GM18867 (cell line): ENCODE data around the gene SLIT3.
A peak's percentile ranks its signal among the peaks of the same experiment; 100 is the strongest.
"Not testable (repeated sequence)": the region's sequence is repeated elsewhere in the genome, so short reads cannot be mapped to it uniquely, and the experiment has no call there.

Experiments used
- ATAC-seq: cut with Tn5 transposase; IDR thresholded peaks from one replicate; pipeline ENCODE4 v1.9.1; 2021; ENCODE audit warnings: mild to moderate bottlenecking, moderate library complexity; ENCODE audit not compliant: unreplicated experiment

SLIT3 gene

DNA sequence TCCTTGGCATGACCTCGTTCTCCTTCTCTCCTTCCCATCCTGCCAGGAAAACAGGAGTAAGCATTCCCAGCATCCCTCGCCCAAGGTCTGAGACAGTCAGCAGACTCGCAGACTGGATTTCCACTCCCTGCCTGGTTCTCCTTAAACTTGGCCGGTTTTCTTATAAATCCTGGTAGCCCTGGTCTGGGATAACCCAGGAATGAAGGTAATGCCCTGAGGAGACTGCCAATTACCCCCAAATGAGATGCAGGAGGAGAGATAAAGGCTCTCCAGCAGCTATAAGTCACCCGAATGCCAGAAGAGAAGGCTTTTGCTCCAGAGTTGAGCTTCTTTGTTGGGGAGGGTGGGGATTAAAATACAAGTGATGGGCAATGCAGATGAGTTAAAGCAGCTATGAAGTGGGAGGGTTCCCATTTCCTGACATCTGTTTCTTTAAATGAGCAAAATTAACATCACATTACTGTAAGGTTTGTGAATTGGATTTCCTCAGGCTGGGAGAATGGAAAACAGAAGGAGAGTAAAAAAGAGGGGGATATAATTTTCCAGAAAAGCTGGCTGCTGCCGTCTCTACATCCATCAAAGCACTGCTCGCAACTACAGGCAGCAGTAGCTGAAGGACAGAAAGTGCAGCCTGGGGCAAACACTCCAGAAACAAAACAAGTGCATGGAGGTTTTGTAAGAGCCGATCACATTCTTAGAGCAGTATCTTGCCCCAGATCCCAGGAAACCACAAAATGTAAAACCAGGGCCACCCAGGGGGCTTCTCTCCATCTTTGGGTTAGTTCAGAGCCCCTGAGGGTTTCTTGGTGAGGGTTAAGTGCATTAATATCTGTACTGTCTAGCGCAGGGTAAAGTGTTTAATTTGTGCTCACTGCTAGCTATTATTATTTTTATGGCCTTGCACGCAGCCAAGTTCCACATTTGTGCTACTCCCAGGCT lies 544.2 kb downstream of the SLIT3 start:
- no peak for ATAC-seq

DNA sequence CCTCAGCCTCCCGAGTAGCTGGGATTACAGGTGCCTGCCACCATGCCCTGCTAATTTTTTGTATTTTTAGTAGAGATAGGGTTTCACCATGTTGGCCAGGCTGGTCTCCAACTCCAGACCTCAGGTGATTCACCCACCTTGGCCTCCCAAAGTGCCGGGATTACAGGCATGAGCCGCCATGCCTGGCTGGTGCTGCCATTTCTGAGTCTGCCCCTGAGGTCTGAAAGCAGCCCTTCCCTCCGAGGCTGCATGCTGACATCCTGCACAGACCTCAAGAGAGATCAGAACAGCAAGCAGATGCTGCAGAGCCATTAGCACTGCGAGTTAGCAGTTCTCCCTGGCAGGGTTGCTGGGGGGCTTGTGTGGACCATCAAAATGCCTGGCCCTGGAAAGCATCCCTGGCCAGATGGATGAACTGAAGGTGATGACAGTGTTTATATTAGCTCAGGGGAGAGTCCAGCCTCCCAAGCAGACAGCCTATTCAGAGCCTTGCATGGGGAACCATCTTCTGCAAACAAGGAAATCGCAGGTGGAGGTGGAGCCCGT lies 545.3 kb downstream of the SLIT3 start:
- no peak for ATAC-seq

DNA sequence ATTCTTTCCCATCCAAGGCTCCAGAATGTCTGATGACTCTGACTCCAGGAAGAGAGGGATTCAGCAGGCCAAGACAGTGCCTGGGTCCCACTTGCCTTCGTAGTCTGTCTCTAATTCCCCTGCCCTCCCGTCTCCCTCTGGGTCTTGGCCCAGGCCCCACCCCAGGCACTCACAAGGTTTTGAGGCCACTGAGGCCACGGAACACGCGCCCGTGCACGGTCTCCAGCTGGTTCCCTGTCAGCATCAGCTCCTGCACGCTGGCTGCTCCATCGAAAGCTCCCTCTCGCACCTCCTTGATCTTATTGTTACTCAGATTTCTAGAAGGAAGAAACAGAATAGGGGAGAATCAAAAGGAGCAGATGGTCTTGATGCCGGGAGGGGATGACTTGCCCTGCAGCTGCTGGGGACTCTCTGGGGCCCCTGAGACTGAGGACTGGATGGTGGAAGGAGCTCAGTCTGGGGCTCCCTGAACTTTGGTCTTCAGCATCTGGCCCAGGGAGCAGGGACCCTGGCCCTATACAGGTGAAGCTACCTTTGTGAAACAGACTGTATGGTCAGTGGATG lies 547.2 kb downstream of the SLIT3 start:
- no peak for ATAC-seq

DNA sequence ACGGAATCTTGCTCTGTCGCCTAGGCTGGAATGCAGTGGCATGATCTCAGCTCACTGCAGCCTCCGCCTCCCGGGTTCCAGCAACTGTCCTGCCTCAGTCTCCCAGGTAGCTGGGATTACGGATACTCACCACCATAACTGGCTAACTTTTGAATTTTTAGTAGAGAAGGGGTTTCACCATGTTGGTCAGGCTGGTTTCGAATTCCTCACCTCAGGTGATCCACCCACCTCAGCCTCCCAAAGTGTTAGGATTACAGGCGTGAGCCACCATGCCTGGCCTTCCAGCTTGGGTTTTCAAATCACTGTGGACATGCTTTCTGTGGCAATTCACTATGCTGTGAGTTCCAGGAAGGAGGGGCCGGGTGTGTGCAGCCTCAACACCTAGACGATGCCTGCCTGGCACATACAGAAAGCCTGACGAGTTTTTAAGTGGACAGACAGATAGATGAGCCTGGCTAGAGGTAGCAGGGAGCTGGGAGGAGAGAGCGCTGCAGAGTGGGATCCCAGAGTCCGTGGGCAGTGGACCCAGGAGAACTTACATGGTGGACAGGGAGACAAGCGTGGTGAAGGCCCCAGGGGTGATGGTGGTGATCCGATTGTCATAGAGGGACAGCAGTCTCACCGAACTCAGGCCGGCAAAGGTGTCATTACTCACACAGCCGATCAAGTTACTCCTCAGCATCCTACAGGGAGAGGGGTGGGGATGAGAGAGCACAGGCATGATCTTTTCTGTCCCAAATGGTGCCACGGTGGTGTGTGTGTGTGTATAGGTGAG lies 548.3 kb downstream of the SLIT3 start:
- no peak for ATAC-seq

DNA sequence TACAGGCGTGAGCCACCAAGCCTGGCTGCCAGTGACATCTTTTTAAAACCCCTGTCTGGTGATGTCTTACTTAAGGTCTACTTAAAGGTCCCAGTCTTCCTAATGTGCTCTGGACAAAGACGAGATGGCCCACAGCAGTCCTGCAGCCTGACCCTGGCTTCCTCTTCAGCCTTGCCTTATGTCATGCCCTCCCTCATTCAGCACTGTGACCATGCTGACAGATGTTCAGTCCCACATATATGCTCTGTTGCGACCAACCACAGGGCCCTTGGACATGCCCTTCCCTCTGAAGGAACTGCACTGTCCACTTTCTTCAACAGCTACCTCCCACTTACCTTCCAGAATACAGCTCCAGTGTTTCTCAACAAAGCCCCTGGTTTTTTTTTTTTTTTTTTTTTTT lies 548.9 kb downstream of the SLIT3 start:
- ATAC-seq, result no peak

DNA sequence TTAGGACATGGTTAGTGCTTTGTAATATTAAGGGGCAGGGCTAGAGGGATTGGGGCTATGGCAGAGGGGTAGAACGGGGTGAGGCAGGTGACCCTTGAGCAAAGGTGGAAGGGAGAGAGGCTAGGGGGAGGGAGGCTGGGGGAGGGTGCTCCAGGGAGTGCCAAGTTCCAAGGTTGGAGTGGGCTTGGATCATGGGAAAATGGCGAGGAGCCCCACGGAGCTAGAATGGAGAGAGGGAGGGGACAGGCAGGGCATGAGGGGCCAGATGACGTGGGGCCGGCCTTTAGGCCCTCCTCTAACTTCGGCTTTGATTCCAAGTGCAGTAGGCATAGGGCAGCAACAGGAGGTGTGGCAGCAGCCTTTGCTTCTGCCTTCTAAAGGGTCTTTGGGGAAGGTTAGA lies 550.0 kb downstream of the SLIT3 start:
- no peak for ATAC-seq

DNA sequence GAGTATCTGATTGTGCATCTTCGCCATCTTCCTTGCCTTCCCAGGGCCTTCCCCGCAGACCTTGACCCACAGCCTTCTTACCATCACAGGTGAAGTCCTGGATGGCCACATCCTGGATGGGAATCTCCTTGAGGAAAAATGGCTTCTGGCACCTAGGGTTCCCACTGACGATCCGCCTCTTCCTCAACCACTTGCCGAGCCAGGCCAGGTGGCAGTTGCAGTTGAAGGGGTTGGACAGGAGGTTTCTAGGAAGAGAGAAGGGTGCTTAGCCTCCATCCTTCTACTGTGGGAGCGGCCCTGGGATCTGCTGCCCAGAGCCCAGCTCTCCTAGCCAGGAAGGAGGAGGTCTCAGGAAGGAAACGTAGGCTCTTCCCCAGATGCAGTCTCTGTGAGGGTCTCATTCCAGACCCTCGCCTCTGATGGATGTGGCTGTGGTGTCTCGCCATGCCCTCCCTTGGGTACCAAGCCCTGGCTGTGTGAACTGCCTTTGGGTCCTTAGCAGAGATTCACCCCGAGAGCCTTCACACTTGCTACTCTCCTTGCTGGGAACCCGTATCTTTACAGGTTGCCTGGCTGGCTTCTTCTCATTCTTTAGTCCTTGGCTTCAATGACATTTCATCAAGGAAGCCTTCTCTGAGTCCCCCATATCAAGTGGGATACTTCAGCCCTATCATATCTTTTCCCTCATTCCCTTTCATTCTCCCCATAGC lies 551.4 kb downstream of the SLIT3 start:
- ATAC-seq, result no peak

DNA sequence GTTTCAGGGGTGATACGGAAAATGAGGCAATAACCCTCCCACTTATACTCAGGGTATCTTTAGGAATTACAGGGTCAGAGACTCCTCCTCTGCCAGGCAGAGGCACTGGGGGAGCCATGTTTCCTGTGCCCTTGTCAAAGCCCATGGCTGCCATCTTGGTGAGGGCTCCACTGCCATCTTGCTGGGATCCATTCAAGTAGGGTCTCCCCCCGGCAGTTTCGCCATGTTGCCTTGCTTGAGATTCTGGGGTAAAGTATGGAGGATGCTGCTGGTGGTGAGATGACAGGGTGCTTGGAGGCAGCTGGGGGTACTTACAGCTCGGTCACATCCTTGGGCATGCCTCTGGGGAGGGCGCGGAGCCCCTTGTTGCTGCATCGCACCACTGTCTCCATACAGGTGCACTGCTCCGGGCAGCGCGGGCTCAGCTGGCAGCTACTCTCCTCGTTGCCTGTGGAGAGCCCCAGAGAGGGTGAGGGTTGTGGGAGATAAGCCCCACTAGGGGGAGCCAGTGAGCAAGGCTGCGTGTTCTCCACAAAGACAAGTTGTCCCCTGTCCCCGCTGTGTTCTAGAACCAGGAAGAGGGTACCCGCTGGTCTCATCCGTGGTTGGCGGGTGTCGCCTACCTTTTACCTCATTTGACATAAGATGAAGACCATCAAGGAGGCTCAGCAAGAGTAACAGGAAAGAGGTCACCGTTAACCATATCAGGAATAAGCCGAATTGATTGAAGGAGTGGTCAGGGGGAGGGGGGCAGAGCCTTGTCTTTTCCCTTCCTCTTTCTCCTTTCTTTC lies 552.8 kb downstream of the SLIT3 start:
- peak; percentile 64 for ATAC-seq

DNA sequence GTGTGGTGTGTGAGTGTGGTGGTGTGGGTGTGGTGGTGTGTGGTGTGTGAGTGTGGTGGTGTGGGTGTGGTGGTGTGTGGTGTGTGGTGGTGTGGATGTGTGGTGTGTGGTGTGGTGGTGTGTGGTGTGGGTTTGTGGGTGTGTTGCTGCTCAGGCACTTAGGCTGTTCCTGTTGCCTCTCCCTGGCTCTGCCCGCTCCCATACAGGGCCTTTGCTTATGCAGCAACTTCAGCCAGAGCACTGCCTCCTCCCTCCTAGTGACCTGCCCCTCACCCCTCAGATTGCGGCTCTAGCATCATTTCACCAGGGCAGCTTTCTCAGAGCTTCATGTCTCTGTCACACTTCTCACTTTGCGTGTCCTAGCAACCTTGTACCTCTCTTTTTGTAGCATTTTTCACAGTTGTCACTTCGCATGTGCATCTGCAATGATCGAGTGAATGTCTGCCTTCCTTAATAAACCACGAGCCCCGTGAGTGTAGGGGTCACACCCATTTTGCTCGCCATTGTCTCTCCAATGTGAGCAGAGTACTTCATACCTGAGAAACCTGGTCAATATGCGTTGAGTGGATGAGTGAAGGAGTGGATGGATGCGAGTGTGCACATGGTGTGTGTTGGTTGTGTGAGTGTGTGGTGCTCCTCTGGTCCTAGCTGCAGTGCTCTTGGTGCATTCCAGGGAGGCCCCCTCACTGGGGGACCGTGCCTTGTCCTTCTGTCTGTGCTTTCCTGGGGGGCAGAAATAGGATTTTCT lies 553.9 kb downstream of the SLIT3 start:
- ATAC-seq, result no peak

DNA sequence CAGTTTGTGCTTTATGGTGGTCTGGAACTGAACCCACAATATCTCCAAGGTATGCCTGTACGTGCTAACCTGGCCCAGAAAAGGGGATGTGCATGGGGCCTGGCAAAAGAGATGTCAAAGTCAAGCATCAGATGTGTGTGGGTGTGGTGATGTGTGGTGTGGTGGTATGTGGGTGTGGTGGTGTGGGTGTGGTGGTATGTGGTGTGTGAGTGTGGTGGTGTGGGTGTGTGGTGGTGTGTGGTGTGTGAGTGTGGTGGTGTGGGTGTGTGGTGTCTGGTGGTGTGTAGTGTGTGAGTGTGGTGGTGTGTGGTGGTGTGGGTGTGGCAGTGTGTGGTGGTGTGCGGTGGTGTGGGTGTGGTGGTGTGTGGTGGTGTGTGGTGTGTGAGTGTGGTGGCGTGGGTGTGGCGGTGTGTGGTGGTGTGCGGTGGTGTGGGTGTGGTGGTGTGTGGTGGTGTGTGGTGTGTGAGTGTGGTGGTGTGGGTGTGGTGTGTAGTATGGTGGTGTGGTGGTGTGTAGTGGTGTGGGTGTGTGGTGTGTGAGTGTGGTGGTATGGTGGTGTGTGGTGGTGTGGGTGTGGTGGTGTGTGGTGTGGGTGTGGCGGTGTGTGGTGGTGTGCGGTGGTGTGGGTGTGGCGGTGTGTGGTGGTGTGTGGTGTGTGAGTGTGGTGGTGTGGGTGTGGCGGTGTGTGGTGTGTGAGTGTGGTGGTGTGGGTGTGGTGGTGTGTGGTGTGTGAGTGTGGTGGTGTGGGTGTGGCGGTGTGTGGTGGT lies 554.6 kb downstream of the SLIT3 start:
- ATAC-seq, result not testable (repeated sequence)

DNA sequence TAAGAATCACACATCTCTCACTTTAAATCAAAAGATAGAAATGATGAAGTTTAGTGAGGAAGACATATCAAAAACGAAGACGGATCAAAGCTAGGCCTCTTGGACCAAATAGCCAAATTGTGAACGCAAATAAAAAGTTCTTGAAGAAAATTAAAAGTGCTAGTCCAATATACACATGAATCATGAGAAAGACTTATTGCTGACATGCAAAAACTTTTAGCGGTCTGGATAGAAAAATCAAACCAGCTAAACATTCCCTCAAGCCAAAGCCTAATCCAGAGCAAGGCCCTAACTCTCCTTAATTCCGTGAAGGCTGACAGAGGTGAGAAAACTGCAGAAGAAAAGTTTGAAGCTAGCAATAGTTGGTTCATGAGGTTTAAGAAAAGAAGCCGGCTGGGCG lies 557.3 kb downstream of the SLIT3 start:
- ATAC-seq, result no peak

DNA sequence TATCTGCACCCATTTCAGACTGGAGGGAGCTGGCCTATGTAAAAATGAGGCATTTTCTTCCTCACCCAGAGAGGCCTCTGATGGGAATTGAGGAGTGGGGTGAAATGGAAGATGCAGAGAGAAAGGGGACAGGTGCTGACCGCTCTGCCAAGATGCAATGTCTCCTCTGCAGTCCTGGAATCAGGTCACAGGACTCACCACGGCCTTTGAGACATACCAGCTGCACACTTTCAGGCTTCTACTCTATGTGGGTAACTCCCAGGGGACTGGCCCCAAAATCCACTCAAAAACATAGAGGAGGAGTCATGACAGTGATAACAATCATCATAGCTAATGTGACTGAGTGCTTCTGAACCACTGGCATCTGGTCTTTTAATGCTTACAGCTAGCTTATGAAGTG lies 558.6 kb downstream of the SLIT3 start:
- ATAC-seq, result not testable (repeated sequence)

DNA sequence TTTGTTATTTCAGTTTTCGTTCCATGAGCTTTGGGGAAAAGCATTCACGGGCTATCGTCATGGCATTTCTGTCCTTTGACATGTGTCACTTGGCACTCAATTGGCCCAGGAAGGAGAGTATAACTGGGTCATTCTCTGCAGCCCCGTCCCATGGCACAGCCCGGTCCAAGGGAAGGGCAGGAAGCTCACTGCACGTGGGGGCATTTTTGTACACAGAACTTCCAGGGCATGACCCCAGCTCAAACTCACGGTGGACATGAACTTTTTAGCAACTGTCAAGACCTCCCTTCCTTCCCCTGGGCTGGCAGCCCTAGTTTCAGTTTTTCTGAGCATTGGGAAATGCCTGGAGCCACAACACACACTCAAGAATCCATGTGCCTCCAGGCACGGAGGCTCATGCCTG lies 560.1 kb downstream of the SLIT3 start:
- no peak for ATAC-seq

DNA sequence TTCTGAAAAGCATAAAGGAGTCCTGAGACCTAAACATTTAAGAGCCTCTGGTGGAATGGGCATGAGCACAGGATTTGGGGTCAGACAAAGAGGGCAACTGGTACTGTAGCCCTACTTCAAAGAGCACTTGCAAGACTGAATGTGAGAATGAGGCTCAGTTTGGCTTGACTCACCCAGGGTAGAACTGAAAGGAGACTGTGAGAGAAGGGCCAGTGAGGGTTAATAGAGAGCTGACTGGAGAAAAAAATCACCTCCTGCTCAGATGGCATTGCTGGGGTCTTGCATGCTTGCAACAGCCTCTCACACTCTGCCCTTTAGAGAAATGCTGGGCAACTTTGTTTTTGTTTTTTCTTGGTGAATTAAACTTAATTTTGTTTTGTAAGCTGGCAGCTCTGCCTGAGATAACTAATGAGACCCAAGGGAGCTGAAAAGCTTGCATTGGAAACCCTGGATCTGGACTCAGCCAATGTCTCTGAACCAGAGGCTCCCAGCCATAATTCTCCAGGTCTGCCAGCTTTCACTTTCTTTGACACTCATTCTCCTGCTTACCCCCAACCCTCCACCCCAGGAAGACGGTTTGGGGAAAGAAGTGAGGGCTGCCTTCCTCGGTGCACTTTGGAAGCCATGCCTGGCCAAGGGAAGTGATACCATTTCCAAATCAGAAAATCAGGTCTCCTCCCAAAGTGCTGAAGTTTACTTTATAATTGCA lies 560.7 kb downstream of the SLIT3 start:
- no peak for ATAC-seq

DNA sequence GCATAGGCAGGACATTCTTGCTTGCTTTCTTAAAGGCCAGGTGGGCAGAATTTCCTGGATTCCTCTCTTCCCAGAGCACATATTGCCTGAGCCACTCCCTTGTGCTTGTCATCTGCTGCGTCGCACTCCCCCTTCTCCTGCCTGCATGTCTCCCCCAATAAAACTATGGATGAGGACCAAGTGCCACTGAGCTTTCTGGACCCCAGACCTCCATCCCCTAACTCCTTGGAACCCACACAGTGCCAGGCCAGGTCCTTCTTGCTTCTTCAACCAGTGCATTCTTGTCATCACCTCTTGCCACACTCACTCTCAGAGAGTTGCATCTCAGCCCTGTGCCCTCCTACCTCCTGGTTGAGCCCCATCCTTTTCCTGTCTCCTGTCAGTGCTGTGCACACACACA lies 563.9 kb downstream of the SLIT3 start:
- ATAC-seq, result no peak

DNA sequence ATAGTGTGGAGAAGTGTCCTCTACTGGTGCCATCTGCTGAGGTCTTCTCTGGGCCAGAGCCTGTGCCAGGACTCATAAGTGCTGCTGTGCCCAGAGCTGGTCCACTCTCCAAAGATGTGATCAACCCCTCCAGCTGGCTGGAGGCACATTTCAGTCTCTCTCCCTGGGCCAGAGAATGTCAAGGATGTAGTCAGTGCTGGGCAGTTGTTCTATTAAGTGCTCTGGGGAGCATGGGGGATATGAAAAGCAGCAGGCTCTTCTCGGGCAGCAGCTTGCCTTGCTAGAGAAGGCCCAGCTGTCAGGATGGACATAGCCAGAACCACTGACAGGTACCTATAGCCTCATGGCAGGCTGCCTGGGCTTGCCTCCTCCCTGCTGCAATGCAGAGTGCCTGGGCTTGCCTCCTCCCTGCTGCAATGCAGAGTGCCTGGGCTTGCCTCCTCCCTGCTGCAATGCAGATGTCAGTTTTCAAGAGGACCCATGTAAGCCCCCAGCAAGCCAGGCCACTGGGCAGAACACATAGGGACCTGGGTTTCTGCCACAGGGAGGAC lies 564.6 kb downstream of the SLIT3 start:
- no peak for ATAC-seq

DNA sequence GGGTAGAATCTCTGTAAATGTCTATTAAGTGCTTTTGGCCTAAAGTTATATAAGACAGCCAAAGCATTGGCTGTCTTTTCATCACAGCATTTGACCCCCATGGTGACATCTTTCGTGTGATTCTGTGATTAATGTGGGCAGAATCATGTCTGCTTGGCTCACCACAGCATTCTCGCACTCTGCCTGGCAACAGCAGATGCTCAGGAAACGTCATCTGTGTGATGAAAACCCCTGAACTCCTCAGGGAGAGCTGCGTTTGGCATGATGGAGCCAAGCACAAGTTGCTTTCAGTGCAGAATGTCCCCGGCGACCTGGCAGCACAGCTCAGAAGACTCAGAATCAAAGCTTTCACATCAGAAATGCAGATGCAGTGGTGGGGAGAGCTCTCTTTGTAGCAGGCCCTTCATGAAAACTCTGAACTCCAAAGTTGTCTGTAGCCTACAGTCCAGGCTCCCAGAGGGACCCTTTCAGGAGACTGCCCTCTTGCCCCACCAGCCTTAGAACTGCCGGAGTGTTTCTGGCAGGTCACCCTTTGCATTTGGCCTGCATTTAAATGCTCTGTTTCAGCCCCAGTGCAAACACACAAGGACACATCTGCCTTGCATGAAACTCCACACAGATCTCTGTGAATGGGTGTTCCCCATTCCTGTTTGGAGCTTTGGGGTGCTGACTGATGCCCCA lies 566.2 kb downstream of the SLIT3 start:
- no peak for ATAC-seq
